ENCODE measurements around the gene SRSF8. TPM values are rescaled to one million over a fixed set of nuclear protein-coding genes. Genes with fewer than 3 reads are reported as not detected.
"Not testable (repeated sequence)": the region's sequence is repeated elsewhere in the genome, so short reads cannot be mapped to it uniquely, and the experiment has no call there.

The SRSF8 gene, protein sequence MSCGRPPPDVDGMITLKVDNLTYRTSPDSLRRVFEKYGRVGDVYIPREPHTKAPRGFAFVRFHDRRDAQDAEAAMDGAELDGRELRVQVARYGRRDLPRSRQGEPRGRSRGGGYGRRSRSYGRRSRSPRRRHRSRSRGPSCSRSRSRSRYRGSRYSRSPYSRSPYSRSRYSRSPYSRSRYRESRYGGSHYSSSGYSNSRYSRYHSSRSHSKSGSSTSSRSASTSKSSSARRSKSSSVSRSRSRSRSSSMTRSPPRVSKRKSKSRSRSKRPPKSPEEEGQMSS
- 100 to 1,000 TPM; 107 to 117 TPM for total RNA-seq
- 100 to 1,000 TPM; 104 to 147 TPM for polyA plus RNA-seq

DNA sequence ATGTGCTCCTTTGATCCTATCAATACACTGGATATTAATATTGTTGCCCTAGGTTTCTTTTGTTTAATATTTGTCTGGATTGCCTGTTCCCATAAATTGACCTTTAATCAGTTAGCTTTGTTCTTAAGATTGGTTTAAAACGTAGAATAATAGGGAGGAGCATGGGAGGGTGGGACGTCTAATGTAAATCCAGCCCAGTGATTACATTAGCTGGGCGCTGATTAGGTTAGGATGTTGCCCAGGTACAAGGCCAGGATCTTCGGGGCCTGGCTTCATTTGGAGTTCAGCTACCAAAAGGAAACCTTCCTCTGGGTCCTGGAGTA lies at the start of gene SRSF8:
Gene SRSF8 (plus strand): TSS at position 204 of the 323 bp plus-strand sequence. CDS start 308 bp downstream, outside the sequence.
- Mint-ChIP-seq H3K4me3 (peak within 1 kb of the TSS; percentile 94 to 98 (median 96)), H3K4me1 (peaks cover 20 to 33% (median 27%) of the 10 kb centered on the region in 4 donors)
- POLR2A ChIA-PET (ENCODE audit: partially characterized antibody), result interaction anchor here (0.6 to 13.9 kb wide), 24 partner anchors 8 to 1325 kb away, joined by 3 to 376 read pairs (median 10); partner anchors contain the start of genes C11orf54, CCDC82, CEP57 and CWC15

DNA sequence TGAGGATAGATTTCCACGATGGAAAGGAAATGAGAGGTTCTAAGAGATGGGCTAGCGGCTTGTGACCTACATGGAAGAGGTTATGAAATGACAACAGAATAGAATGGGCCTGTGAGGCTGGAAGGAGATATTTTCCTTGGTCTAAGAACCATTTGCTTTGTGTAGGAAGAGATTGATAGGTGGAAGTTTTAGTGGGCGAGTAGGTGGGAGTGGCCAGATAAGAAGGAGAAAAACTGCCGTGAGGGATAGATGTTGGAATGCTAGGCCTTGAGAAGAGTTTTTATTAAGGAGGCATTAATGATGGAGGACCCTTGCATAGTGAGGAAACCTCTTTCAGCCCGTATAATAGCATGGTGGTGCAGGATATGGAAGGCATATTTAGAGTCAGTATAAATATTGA lies 45.3 kb upstream of the SRSF8 start:
- H3K4me1 Mint-ChIP-seq; H3K27me3 ChIP-seq (ENCODE audit: insufficient read depth, low read length); H3K9me3 ChIP-seq (ENCODE audit: control insufficient read depth in 1 of 2, low read length in 2 of 2); H3K27ac ChIP-seq (ENCODE audit: low read depth, low read length); H3K4me3 Mint-ChIP-seq; H3K9me3 Mint-ChIP-seq; H3K36me3 ChIP-seq (ENCODE audit: insufficient read depth, low read length); H3K4me1 ChIP-seq (ENCODE audit: insufficient read depth, low read length); H3K4me3 ChIP-seq (ENCODE audit: low read length in 2 of 2); intact Hi-C loops (cut with micrococcal nuclease); H3K27me3 Mint-ChIP-seq; H3K36me3 Mint-ChIP-seq; CTCF ChIA-PET (ENCODE audit: partially characterized antibody); H3K27ac Mint-ChIP-seq; DNase-seq; POLR2A ChIA-PET (ENCODE audit: partially characterized antibody): not testable (repeated sequence)

More for the DNA sequence above, at the start of gene SRSF8:
- intact Hi-C loops (cut with micrococcal nuclease), result loop anchor here (1.0 to 5.0 kb wide), 6 partner anchors 93 to 1869 kb away; partner anchors contain the start of genes ANKRD49, CWC15, KDM4D and MRE11
- H3K27me3 Mint-ChIP-seq, result peaks cover 0 to 3% of the 10 kb centered on the region in 2 donors
- peak within 1 kb of the TSS; percentile 92 to 96 for H3K4me3 ChIP-seq (ENCODE audit: low read length in 2 of 2)
- H3K27ac ChIP-seq (ENCODE audit: low read depth, low read length), result peak within 1 kb of the TSS; percentile 95
- H3K4me1 ChIP-seq (ENCODE audit: insufficient read depth, low read length), result peaks cover 32% of the 10 kb centered on the region
- no peaks in the 10 kb centered on the region for H3K9me3 Mint-ChIP-seq
- H3K27me3 ChIP-seq (ENCODE audit: insufficient read depth, low read length), result no peaks in the 10 kb centered on the region
- no peaks in the 10 kb centered on the region for H3K36me3 ChIP-seq (ENCODE audit: insufficient read depth, low read length)
- H3K9me3 ChIP-seq (ENCODE audit: control insufficient read depth in 1 of 2, low read length in 2 of 2), result no peaks in the 10 kb centered on the region
- CTCF ChIA-PET (ENCODE audit: partially characterized antibody), result interaction anchor here (0.8 to 10.0 kb wide), 20 partner anchors 9 to 1327 kb away, joined by 3 to 167 read pairs (median 6); partner anchors contain the start of genes CWC15, ENDOD1, FAM76B and KDM4D
- H3K36me3 Mint-ChIP-seq, result peaks cover 10 to 18% of the 10 kb centered on the region in 2 donors
- H3K27ac Mint-ChIP-seq, result peak within 1 kb of the TSS; percentile 94 to 98 (median 96)
- no peak for DNase-seq

GRCh38 chr11:95024958-95025357 lies 41.8 kb upstream of the SRSF8 start, which contains the start of gene KDM4E:
KDM4E (plus strand) TSS chr11:95025258; CDS start chr11:95025558, 300 bp downstream.
- no peaks in the 10 kb centered on the region for H3K27me3 Mint-ChIP-seq
- intact Hi-C loops (cut with micrococcal nuclease), result no loop called here
- no peaks in the 10 kb centered on the region for H3K36me3 Mint-ChIP-seq
- H3K27ac Mint-ChIP-seq, result no peak within 1 kb of the TSS
- Histone ChIP-seq H3K36me3 (ENCODE audit: insufficient read depth, low read length) (no peaks in the 10 kb centered on the region), H3K4me3 (ENCODE audit: low read length in 2 of 2) (no peak within 1 kb of the TSS), H3K27me3 (ENCODE audit: insufficient read depth, low read length) (no peaks in the 10 kb centered on the region), H3K4me1 (ENCODE audit: insufficient read depth, low read length) (no peaks in the 10 kb centered on the region), H3K27ac (ENCODE audit: low read depth, low read length) (no peak within 1 kb of the TSS), H3K9me3 (ENCODE audit: control insufficient read depth in 1 of 2, low read length in 2 of 2) (no peaks in the 10 kb centered on the region)
- H3K4me3 Mint-ChIP-seq, result no peak within 1 kb of the TSS
- no peak for DNase-seq
- ChIA-PET POLR2A (ENCODE audit: partially characterized antibody) (no interaction called here), CTCF (ENCODE audit: partially characterized antibody) (no interaction called here)
- H3K4me1 Mint-ChIP-seq, result no peaks in the 10 kb centered on the region
- peaks cover 0 to 4% (median 0%) of the 10 kb centered on the region in 8 donors for H3K9me3 Mint-ChIP-seq

- H3K9me3 Mint-ChIP-seq; POLR2A ChIA-PET (ENCODE audit: partially characterized antibody); H3K27me3 ChIP-seq (ENCODE audit: insufficient read depth, low read length); CTCF ChIA-PET (ENCODE audit: partially characterized antibody); H3K4me3 Mint-ChIP-seq; H3K36me3 Mint-ChIP-seq; H3K9me3 ChIP-seq (ENCODE audit: control insufficient read depth in 1 of 2, low read length in 2 of 2); H3K36me3 ChIP-seq (ENCODE audit: insufficient read depth, low read length); H3K27ac ChIP-seq (ENCODE audit: low read depth, low read length); H3K27ac Mint-ChIP-seq; H3K27me3 Mint-ChIP-seq; DNase-seq; intact Hi-C loops (cut with micrococcal nuclease); H3K4me3 ChIP-seq (ENCODE audit: low read length in 2 of 2); H3K4me1 Mint-ChIP-seq; H3K4me1 ChIP-seq (ENCODE audit: insufficient read depth, low read length): not testable (repeated sequence)
Observed at GRCh38 chr11:95025594-95025993, 41.1 kb upstream of the SRSF8 start.

GRCh38 chr11:95028357-95028756 lies 38.4 kb upstream of the SRSF8 start:
- H3K27me3 ChIP-seq (ENCODE audit: insufficient read depth, low read length), result no peaks in the 10 kb centered on the region
- H3K9me3 ChIP-seq (ENCODE audit: control insufficient read depth in 1 of 2, low read length in 2 of 2), result no peaks in the 10 kb centered on the region
- Mint-ChIP-seq H3K27me3 (peaks cover 1 to 7% of the 10 kb centered on the region in 2 donors), H3K4me3 (no peak overlapping the region), H3K9me3 (peaks cover 0 to 4% (median 0%) of the 10 kb centered on the region in 8 donors), H3K27ac (no peak overlapping the region), H3K36me3 (no peaks in the 10 kb centered on the region), H3K4me1 (no peaks in the 10 kb centered on the region)
- ChIA-PET CTCF (ENCODE audit: partially characterized antibody) (no interaction called here), POLR2A (ENCODE audit: partially characterized antibody) (no interaction called here)
- no peaks in the 10 kb centered on the region for H3K4me1 ChIP-seq (ENCODE audit: insufficient read depth, low read length)
- no peak for DNase-seq
- H3K27ac ChIP-seq (ENCODE audit: low read depth, low read length), result no peak overlapping the region
- H3K4me3 ChIP-seq (ENCODE audit: low read length in 2 of 2), result no peak overlapping the region
- H3K36me3 ChIP-seq (ENCODE audit: insufficient read depth, low read length), result no peaks in the 10 kb centered on the region
- intact Hi-C loops (cut with micrococcal nuclease), result no loop called here

- Mint-ChIP-seq H3K4me1 (no peaks in the 10 kb centered on the region), H3K27ac (no peak overlapping the region), H3K36me3 (no peaks in the 10 kb centered on the region), H3K27me3 (peaks cover 4 to 10% of the 10 kb centered on the region in 2 donors), H3K9me3 (no peaks in the 10 kb centered on the region), H3K4me3 (no peak overlapping the region)
- Histone ChIP-seq H3K36me3 (ENCODE audit: insufficient read depth, low read length) (no peaks in the 10 kb centered on the region), H3K4me1 (ENCODE audit: insufficient read depth, low read length) (no peaks in the 10 kb centered on the region), H3K9me3 (ENCODE audit: control insufficient read depth in 1 of 2, low read length in 2 of 2) (no peaks in the 10 kb centered on the region), H3K27ac (ENCODE audit: low read depth, low read length) (no peak overlapping the region), H3K4me3 (ENCODE audit: low read length in 2 of 2) (no peak overlapping the region), H3K27me3 (ENCODE audit: insufficient read depth, low read length) (no peaks in the 10 kb centered on the region)
- no peak for DNase-seq
- intact Hi-C loops (cut with micrococcal nuclease), result no loop called here
- ChIA-PET CTCF (ENCODE audit: partially characterized antibody) (no interaction called here), POLR2A (ENCODE audit: partially characterized antibody) (no interaction called here)
Observed at GRCh38 chr11:95033051-95033450, 33.7 kb upstream of the SRSF8 start.

- H3K4me1 ChIP-seq (ENCODE audit: insufficient read depth, low read length), result no peaks in the 10 kb centered on the region
- CTCF ChIA-PET (ENCODE audit: partially characterized antibody), result no interaction called here
- Mint-ChIP-seq H3K36me3 (no peaks in the 10 kb centered on the region), H3K27me3 (peaks cover 11 to 20% of the 10 kb centered on the region in 2 donors), H3K4me1 (peaks cover 0 to 2% (median 0%) of the 10 kb centered on the region in 4 donors), H3K27ac (no peak overlapping the region), H3K9me3 (no peaks in the 10 kb centered on the region), H3K4me3 (no peak overlapping the region)
- no peaks in the 10 kb centered on the region for H3K9me3 ChIP-seq (ENCODE audit: control insufficient read depth in 1 of 2, low read length in 2 of 2)
- H3K4me3 ChIP-seq (ENCODE audit: low read length in 2 of 2), result no peak overlapping the region
- no peaks in the 10 kb centered on the region for H3K36me3 ChIP-seq (ENCODE audit: insufficient read depth, low read length)
- DNase-seq, result no peak
- H3K27me3 ChIP-seq (ENCODE audit: insufficient read depth, low read length), result no peaks in the 10 kb centered on the region
- POLR2A ChIA-PET (ENCODE audit: partially characterized antibody), result no interaction called here
- H3K27ac ChIP-seq (ENCODE audit: low read depth, low read length), result no peak overlapping the region
- intact Hi-C loops (cut with micrococcal nuclease), result no loop called here
Observed at GRCh38 chr11:95035316-95035715, 31.4 kb upstream of the SRSF8 start.

Measured in CD4-positive, alpha-beta memory T cell (primary cell).